ENCODE results near the gene MTFMT. TPM values are rescaled to one million over a fixed set of nuclear protein-coding genes. Genes with fewer than 3 reads are reported as not detected.

Gene MTFMT
- total RNA-seq, 1 experiment from 2014 or later = 23.8 TPM

GRCh38 chr15:65060641-65061397, 31.4 kb upstream of the MTFMT start:
- DNase-seq (ENCODE audit: low read depth) = no peak

GRCh38 chr15:65059931-65060596, 30.6 kb upstream of the MTFMT start:
- no peak for DNase-seq (ENCODE audit: low read depth)

- no peak for DNase-seq (ENCODE audit: low read depth)
These were observed 29.9 kb upstream of the MTFMT start for GRCh38 chr15:65059369-65059750.

- no peak for DNase-seq (ENCODE audit: low read depth)
These were observed 29.2 kb upstream of the MTFMT start for GRCh38 chr15:65058394-65059368.

GRCh38 chr15:65057549-65057940, 28.1 kb upstream of the MTFMT start:
- no peak for DNase-seq (ENCODE audit: low read depth)

GRCh38 chr15:65056868-65057548, 27.6 kb upstream of the MTFMT start:
- peak; percentile 50 for DNase-seq (ENCODE audit: low read depth)

GRCh38 chr15:65056106-65056505, 26.7 kb upstream of the MTFMT start:
- DNase-seq (ENCODE audit: low read depth) = no peak

GRCh38 chr15:65055201-65055870, 25.9 kb upstream of the MTFMT start:
- no peak for DNase-seq (ENCODE audit: low read depth)

- peak; percentile 59 for DNase-seq (ENCODE audit: low read depth)
These were observed 25.1 kb upstream of the MTFMT start for GRCh38 chr15:65054333-65055200.

- no peak for DNase-seq (ENCODE audit: low read depth)
These were observed 23.5 kb upstream of the MTFMT start for GRCh38 chr15:65052956-65053355.

- no peak for DNase-seq (ENCODE audit: low read depth)
These were observed 21.8 kb upstream of the MTFMT start for GRCh38 chr15:65051266-65051665.

- DNase-seq (ENCODE audit: low read depth) = no peak
These were observed 20.8 kb upstream of the MTFMT start for GRCh38 chr15:65050270-65050669.

GRCh38 chr15:65049418-65049840, 20.0 kb upstream of the MTFMT start:
- DNase-seq (ENCODE audit: low read depth) = peak; percentile 96

- DNase-seq (ENCODE audit: low read depth) = no peak
These were observed 18.8 kb upstream of the MTFMT start for GRCh38 chr15:65048241-65048640.

GRCh38 chr15:65044724-65045481, 15.5 kb upstream of the MTFMT start, which contains the start of gene SLC51B:
SLC51B (plus strand) TSS chr15:65045387; CDS start chr15:65050005, 4,618 bp downstream.
- no peak for DNase-seq (ENCODE audit: low read depth)

GRCh38 chr15:65044218-65044617, 14.8 kb upstream of the MTFMT start:
- DNase-seq (ENCODE audit: low read depth) = peak; percentile 57

GRCh38 chr15:65042776-65043327, 13.4 kb upstream of the MTFMT start:
- no peak for DNase-seq (ENCODE audit: low read depth)

GRCh38 chr15:65041787-65042186, 12.3 kb upstream of the MTFMT start:
- no peak for DNase-seq (ENCODE audit: low read depth)

GRCh38 chr15:65040461-65040860, 11.0 kb upstream of the MTFMT start:
- no peak for DNase-seq (ENCODE audit: low read depth)
